Measurements from ENCODE around the gene LRRC72.

- TF ChIP-seq CTCF (IDR thresholded peaks at IDR 0.05) (no peak), POLR2AphosphoS5 (IDR thresholded peaks at IDR 0.05) (no peak), POLR2A (IDR thresholded peaks at IDR 0.05) (no peak)
Measured at GRCh38 chr7:16526742-16527540, at the start of gene LRRC72.

Data from gastroesophageal sphincter (tissue), 3 donors.